ENCODE data around the gene MXD4. TPM values are rescaled to one million over a fixed set of nuclear protein-coding genes. Genes with fewer than 3 reads are reported as not detected.

Gene MXD4
- total RNA-seq, 1 experiment from 2014 or later = 22.0 TPM

- no peak overlapping the region for H3K4me3 ChIP-seq (replicated peaks in 1 of 2; ENCODE audit: low read depth in 1 of 2, low read length in 2 of 2)
- no peaks in the 10 kb centered on the region for H4K20me1 ChIP-seq (ENCODE audit: insufficient read depth)
- no peak overlapping the region for H3K27ac ChIP-seq (ENCODE audit: low read depth, low read length)
- H3K27me3 ChIP-seq (ENCODE audit: insufficient read depth, low read length) = no peaks in the 10 kb centered on the region
- no peak for ATAC-seq
- intact Hi-C loops (cut with micrococcal nuclease) = no loop called here
- H3K9me3 ChIP-seq (ENCODE audit: control insufficient read depth in 1 of 2, insufficient read depth in 1 of 2, low read depth in 1 of 2, low read length in 2 of 2) = no peaks in the 10 kb centered on the region
- no peak for DNase-seq (ENCODE audit: low read depth, low spot score)
- H3K4me2 ChIP-seq (ENCODE audit: low read length) = no peak overlapping the region
- BruUV-seq (replicated peaks) = no TSS peak
- TF ChIP-seq FOSL1 (IDR thresholded peaks at IDR 0.05; ENCODE audit: low read depth) (no peak), YY1 (IDR thresholded peaks at IDR 0.05; ENCODE audit: extremely low read depth, insufficient replicate concordance, low read depth, low read length) (no peak), CBX3 (IDR thresholded peaks at IDR 0.05; ENCODE audit: low read depth) (no peak), SRF (IDR thresholded peaks at IDR 0.05; ENCODE audit: low read depth) (no peak), EZH2 (IDR thresholded peaks at IDR 0.05) (no peak), TCF7L2 (IDR thresholded peaks at IDR 0.05; ENCODE audit: borderline replicate concordance, extremely low read depth, insufficient read depth, insufficient read length) (no peak), ZBTB33 (IDR thresholded peaks at IDR 0.05; ENCODE audit: extremely low read depth, insufficient replicate concordance, low read length) (no peak), ELF1 (IDR thresholded peaks at IDR 0.05; ENCODE audit: borderline replicate concordance, low read depth) (no peak), MAX (IDR thresholded peaks at IDR 0.05) (no peak), CTCF (IDR thresholded peaks at IDR 0.05 in 2 of 3, conservative IDR thresholded peaks at IDR 0.05 in 1 of 3; ENCODE audit: borderline replicate concordance in 1 of 3, insufficient read depth in 1 of 3, low read depth in 2 of 3, low read length in 2 of 3) (no peak), JUND (IDR thresholded peaks at IDR 0.05) (no peak)
- no peak overlapping the region for H3K9ac ChIP-seq (ENCODE audit: low read length)
- RAD21 ChIA-PET (ENCODE audit: low non-redundant PET in 1 of 2, low total read pairs in 2 of 2, uncharacterized antibody in 2 of 2, unreplicated experiment in 2 of 2) = no interaction called here
- H3K36me3 ChIP-seq (ENCODE audit: control insufficient read depth in 1 of 2, insufficient read depth in 2 of 2, low read length in 2 of 2) = no peaks in the 10 kb centered on the region
- CTCF ChIA-PET = no interaction called here
- POLR2A ChIA-PET = no interaction called here
- H3K9me2 ChIP-seq (ENCODE audit: insufficient read depth) = no peaks in the 10 kb centered on the region
- peaks cover 0 to 9% of the 10 kb centered on the region in 2 experiments; a peak in 2 of 4 replicates for H3K4me1 ChIP-seq (ENCODE audit: control insufficient read depth in 1 of 2, insufficient read depth in 2 of 2, low read length in 2 of 2)
- no peaks in the 10 kb centered on the region for H3K79me2 ChIP-seq (ENCODE audit: insufficient read depth, low read length)
- no peak overlapping the region for H2AFZ ChIP-seq (ENCODE audit: low read depth, low read length, poor library complexity, severe bottlenecking)
These were observed 28.0 kb upstream of the MXD4 start for GRCh38 chr4:2289955-2290333.
